ENCODE data around the gene SNRPD1.
A peak's percentile ranks its signal among the peaks of the same experiment; 100 is the strongest.
"Not testable (repeated sequence)": the region's sequence is repeated elsewhere in the genome, so short reads cannot be mapped to it uniquely, and the experiment has no call there.

SNRPD1 gene

GRCh38 chr18:21612125-21613039 lies at the start of gene SNRPD1:
Gene SNRPD1, plus strand, starts transcription at chr18:21612314. Its CDS starts 116 bp downstream, at chr18:21612430.
- peak; percentile 88 to 97 for DNase-seq

- no peak for DNase-seq
These were observed 40.3 kb upstream of the SNRPD1 start for GRCh38 chr18:21571772-21572171.

GRCh38 chr18:21575656-21576055 lies 36.5 kb upstream of the SNRPD1 start:
- no peak for DNase-seq

- no peak for DNase-seq
These were observed 27.7 kb upstream of the SNRPD1 start for GRCh38 chr18:21584391-21584790.

GRCh38 chr18:21592361-21592760 lies 19.8 kb upstream of the SNRPD1 start:
- not testable (repeated sequence) for DNase-seq

- DNase-seq = no peak
These were observed 18.4 kb upstream of the SNRPD1 start for GRCh38 chr18:21593540-21594257.

- no peak for DNase-seq
These were observed 14.5 kb upstream of the SNRPD1 start for GRCh38 chr18:21597620-21598019.

GRCh38 chr18:21598726-21599584 lies 13.2 kb upstream of the SNRPD1 start:
- DNase-seq = no peak

GRCh38 chr18:21599585-21600525 lies 12.3 kb upstream of the SNRPD1 start:
- no peak for DNase-seq

- peak; percentile 85 to 95 for DNase-seq
These were observed 11.3 kb upstream of the SNRPD1 start, which contains the start of gene ESCO1 for GRCh38 chr18:21600526-21601410. Gene ESCO1, minus strand, starts transcription at chr18:21600704. Its CDS starts 25,861 bp downstream, at chr18:21574843.

- DNase-seq = peak; percentile 66 to 83
These were observed 9.9 kb upstream of the SNRPD1 start for GRCh38 chr18:21602299-21602587.

GRCh38 chr18:21604671-21605070 lies 7.4 kb upstream of the SNRPD1 start:
- peak in 1 of 2 donors; percentile 27 for DNase-seq

- DNase-seq = peak in 1 of 2 donors; percentile 20
These were observed 6.9 kb upstream of the SNRPD1 start for GRCh38 chr18:21605213-21605612.

GRCh38 chr18:21611401-21612124 lies 551 bp upstream of the SNRPD1 start:
- DNase-seq = not testable (repeated sequence)

GRCh38 chr18:21621640-21622039 lies 9.5 kb downstream of the SNRPD1 start:
- DNase-seq = not testable (repeated sequence)

GRCh38 chr18:21629089-21629832 lies 17.1 kb downstream of the SNRPD1 start:
- no peak for DNase-seq

GRCh38 chr18:21632393-21632792 lies 20.3 kb downstream of the SNRPD1 start:
- DNase-seq = no peak

- no peak for DNase-seq
These were observed 22.6 kb downstream of the SNRPD1 start for GRCh38 chr18:21634588-21635199.

- no peak for DNase-seq
These were observed 24.7 kb downstream of the SNRPD1 start for GRCh38 chr18:21636769-21637168.
